GM21619 (cell line): Measurements from ENCODE around the gene HOXB8.

Experiments
- ATAC-seq: cut with Tn5 transposase; IDR thresholded peaks from one replicate; pipeline ENCODE4 v1.9.1; 2021; ENCODE audit not compliant: unreplicated experiment

Gene HOXB8

GRCh38 chr17:48611213-48611612 lies 3.9 kb downstream of the HOXB8 start:
- ATAC-seq = no peak

- ATAC-seq = no peak
Measured at GRCh38 chr17:48610282-48611211, 4.5 kb downstream of the HOXB8 start, which contains the start of gene HOXB7. Gene HOXB7, minus strand, starts transcription at chr17:48611017. Its CDS starts 99 bp downstream, at chr17:48610918.

- ATAC-seq = no peak
Measured at GRCh38 chr17:48609759-48610281, 5.3 kb downstream of the HOXB8 start.

GRCh38 chr17:48609033-48609432 lies 6.1 kb downstream of the HOXB8 start:
- no peak for ATAC-seq

GRCh38 chr17:48608494-48608834 lies 6.6 kb downstream of the HOXB8 start:
- ATAC-seq = no peak

- ATAC-seq = no peak
Measured at GRCh38 chr17:48606892-48607614, 8.0 kb downstream of the HOXB8 start.

GRCh38 chr17:48605991-48606891 lies 8.9 kb downstream of the HOXB8 start:
- ATAC-seq = no peak

GRCh38 chr17:48605409-48605919 lies 9.6 kb downstream of the HOXB8 start:
- no peak for ATAC-seq

GRCh38 chr17:48604770-48605329 lies 10.2 kb downstream of the HOXB8 start, which contains the start of gene HOXB6:
Gene HOXB6, minus strand, starts transcription at chr17:48604986. Its CDS starts 6,836 bp downstream, at chr17:48598150.
- no peak for ATAC-seq

- no peak for ATAC-seq
Measured at GRCh38 chr17:48603959-48604769, 10.9 kb downstream of the HOXB8 start.

GRCh38 chr17:48601539-48602425 lies 13.3 kb downstream of the HOXB8 start:
- ATAC-seq = no peak

GRCh38 chr17:48601207-48601538 lies 13.9 kb downstream of the HOXB8 start:
- ATAC-seq = no peak

- no peak for ATAC-seq
Measured at GRCh38 chr17:48600244-48601098, 14.6 kb downstream of the HOXB8 start.

GRCh38 chr17:48599354-48599753 lies 15.7 kb downstream of the HOXB8 start:
- ATAC-seq = no peak

- no peak for ATAC-seq
Measured at GRCh38 chr17:48598736-48599135, 16.4 kb downstream of the HOXB8 start.

GRCh38 chr17:48597778-48598631 lies 17.1 kb downstream of the HOXB8 start:
- no peak for ATAC-seq

- ATAC-seq = no peak
Measured at GRCh38 chr17:48597528-48597777, 17.6 kb downstream of the HOXB8 start.
